K562 (cell line): Measurements from ENCODE around the gene HOXB6. TPM values are rescaled to one million over a fixed set of nuclear protein-coding genes. Genes with fewer than 3 reads are reported as not detected.

ENCODE experiments used
- ATAC-seq: fragments of 200-7000 bp; cut with Tn5 transposase; 3 replicates; pipeline ENCODE4 v1.9.1; 2020; ENCODE audit warnings: moderate library complexity
- BruUV-seq: library from RNA; stranded (reverse); fragments of 400-500 nt; replicated peaks from 2 replicates; lab custom pipeline; 2021; lab: Mats Ljungman, UMichigan
- CTCF ChIA-PET: fragments of 300-600 bp; formaldehyde crosslinking; extraction: SDS; loops from one replicate; lab custom pipeline; 2021; ENCODE audit warnings: low intra/inter-chr PET ratio; lab: Yijun Ruan, JAX
- POLR2A ChIA-PET: fragments of 300-600, 350-650 bp; sonication (Branson Sonifier 250); formaldehyde crosslinking; extraction: SDS; loops from one replicate; lab custom pipeline; 2021; ENCODE audit warnings: antibody characterized with exemption, inconsistent platforms; lab: Yijun Ruan, JAX
- DNase-seq, 4 experiments: peaks; one replicate each; pipeline versions ENCODE4 v3.0.0 to v3.0.0-alpha.2; 2011 to 2018; ENCODE audit warnings: low spot score in 3 of 4, mixed read lengths in 3 of 4; ENCODE audit errors: extremely low read depth in 1 of 4
- FAIRE-seq: peaks from 2 replicates; lab custom pipeline; 2011; peaks lifted over from hg19 to GRCh38; lab: Jason Lieb, UNC
- H2AFZ ChIP-seq: 2 replicates; pipeline ENCODE4 v1.6.0; 2011; ENCODE audit warnings: low read depth, low read length, control low read depth, inconsistent platforms
- H3K27ac ChIP-seq: fragments of 200-600 bp; 3 replicates; pipeline ENCODE4 v1.8.0; 2011; ENCODE audit warnings: low read depth, mild to moderate bottlenecking, control low read depth, inconsistent platforms, low read length, moderate library complexity, mixed read lengths; ENCODE audit errors: extremely low read depth
- H3K27me3 ChIP-seq, 2 experiments: fragments of 300-600 bp in 1 of 2; 2 replicates in 1 of 2; 3 replicates in 1 of 2; pipeline versions ENCODE4 v1.6.0 to v1.8.0; 2011; ENCODE audit warnings: inconsistent platforms in 2 of 2, low read length in 2 of 2, mild to moderate bottlenecking in 1 of 2, mixed read lengths in 1 of 2, moderate library complexity in 1 of 2; ENCODE audit not compliant: control insufficient read depth in 2 of 2, insufficient read depth in 2 of 2
- H3K36me3 ChIP-seq: fragments of 300-600 bp; 3 replicates; pipeline ENCODE4 v1.8.0; 2011; ENCODE audit warnings: mild to moderate bottlenecking, low read length, inconsistent platforms; ENCODE audit not compliant: control insufficient read depth, insufficient read depth
- H3K4me1 ChIP-seq, 2 experiments: fragments of 200-600 bp in 1 of 2; replicated peaks in 1 of 2; 2 replicates in 1 of 2; 3 replicates in 1 of 2; pipeline versions ENCODE4 v1.5.1 to v1.8.0; 2011; ENCODE audit warnings: inconsistent platforms in 2 of 2, low read length in 2 of 2, mild to moderate bottlenecking in 1 of 2, mixed read lengths in 1 of 2, moderate library complexity in 1 of 2; ENCODE audit not compliant: control insufficient read depth in 2 of 2, insufficient read depth in 2 of 2
- H3K4me2 ChIP-seq: 2 replicates; pipeline ENCODE4 v1.6.1; 2011; ENCODE audit warnings: low read length, control low read depth, inconsistent platforms, mixed read lengths; ENCODE audit not compliant: insufficient read depth
- H3K4me3 ChIP-seq: fragments of 200-600 bp; sonication (generic), shearing (Covaris generic); 2 replicates; pipeline ENCODE4 v1.5.1; 2016; ENCODE audit warnings: control low read depth, inconsistent platforms
- H3K79me2 ChIP-seq: fragments of 200-600 bp; 3 replicates; pipeline ENCODE4 v1.8.0; 2011; ENCODE audit warnings: low read length, inconsistent platforms; ENCODE audit not compliant: control insufficient read depth, insufficient read depth
- H3K9ac ChIP-seq, 2 experiments: 2 replicates each; pipeline versions ENCODE4 v1.6.0 to v1.6.1; 2011; ENCODE audit warnings: low read depth in 2 of 2, low read length in 2 of 2, control low read depth in 1 of 2, inconsistent platforms in 1 of 2, mild to moderate bottlenecking in 1 of 2, mixed read lengths in 1 of 2; ENCODE audit not compliant: insufficient read depth in 1 of 2
- H3K9me1 ChIP-seq: one replicate; pipeline ENCODE4 v1.6.0; 2011; ENCODE audit warnings: inconsistent platforms, mild to moderate bottlenecking, low read length, moderate library complexity; ENCODE audit not compliant: control insufficient read depth, insufficient read depth
- H3K9me3 ChIP-seq: replicated peaks from 2 replicates; pipeline ENCODE4 v1.5.1; 2011; ENCODE audit warnings: low read depth, low read length, inconsistent platforms; ENCODE audit not compliant: control insufficient read depth, insufficient read depth
- H4K20me1 ChIP-seq: replicated peaks from 2 replicates; pipeline ENCODE4 v1.6.1; 2011; ENCODE audit warnings: low read length, inconsistent platforms, mixed read lengths; ENCODE audit not compliant: control insufficient read depth, insufficient read depth
- NFIC ChIP-seq: fragments of 450-650 bp; IDR thresholded peaks from 2 replicates; pipeline ENCODE4 v1.6.1; 2017; ENCODE audit warnings: mild to moderate bottlenecking, inconsistent platforms
- ZNF518B ChIP-seq: fragments of 250-450 bp; sonication (Bioruptor Pico); IDR thresholded peaks from 2 replicates; pipeline ENCODE4 v1.5.0; 2021; ENCODE audit warnings: mild to moderate bottlenecking, moderate library complexity
- WGBS: fragments of 100-300 bp; shearing (Covaris generic); methylation state at CpG from one replicate; pipeline ENCODE4 v1.1.6; 2016; ENCODE audit warnings: low coverage, mixed read lengths; ENCODE audit not compliant: insufficient coverage; ENCODE audit errors: missing lambda C conversion rate; 5-methylcytosine and 5-hydroxymethylcytosine counted together
- in situ Hi-C: fragments of 300-500 bp; cut with MboI; formaldehyde crosslinking; loops from 4 replicates; pipeline ENCODE4 v1.15.0; 2018; ENCODE audit warnings: inconsistent platforms, mixed read lengths
- intact Hi-C: fragments of 100-400 bp; cut with micrococcal nuclease; formaldehyde crosslinking; loops from 2 replicates; pipeline ENCODE4 v1.14.2; 2022
- polyA plus RNA-seq, 8 experiments: library from polyadenylated mRNA; depleted of rRNA in 4 of 8; stranded (reverse) in 5 of 8; unstranded in 3 of 8; fragments of >200 nt; fragmentation: Nextera tagmentation in 2 of 8; fragmentation: Illumina TruSeq in 1 of 8; extraction: Ambion mirVana in 2 of 8; extraction: Trizol in 1 of 8; gene quantifications; 2 replicates each; pipeline versions ENCODE4 v1.2.1 to v1.2.3, GENCODE V29; 2011 to 2014; ENCODE audit warnings: inconsistent platforms in 1 of 8, missing spikeins in 1 of 8
- total RNA-seq, 7 experiments: library from RNA; depleted of rRNA in 6 of 7; stranded (reverse); fragments of >200 nt in 6 of 7; fragmentation: Illumina TruSeq in 2 of 7; extraction: Trizol in 2 of 7; gene quantifications; 2 replicates each; pipeline versions ENCODE4 v1.2.1 to v1.2.3, GENCODE V29; 2011 to 2021; ENCODE audit warnings: low replicate concordance in 1 of 7
- TF ChIP-seq, protein P1 (sequence below): sonication (generic); formaldehyde crosslinking; IDR thresholded peaks from 2 replicates; pipeline ENCODE4 v1.8.1; 2023; ENCODE audit warnings: mild to moderate bottlenecking, missing genetic modification reagents
- TF ChIP-seq, protein P2 (sequence below), 2 experiments: IDR thresholded peaks; 2 replicates each; pipeline ENCODE4 v1.6.1; 2011; ENCODE audit warnings: borderline replicate concordance in 1 of 2, control low read depth in 1 of 2, low read depth in 1 of 2, low read length in 1 of 2, mild to moderate bottlenecking in 1 of 2, mixed read lengths in 1 of 2, moderate library complexity in 1 of 2; ENCODE audit not compliant: insufficient read depth in 1 of 2, insufficient read length in 1 of 2, poor library complexity in 1 of 2, severe bottlenecking in 1 of 2; ENCODE audit errors: extremely low read depth in 1 of 2

Gene HOXB6
- total and polyA plus RNA-seq, 9 of the 15 experiments (the other 6 are each of a cell fraction or from before 2014, with no cell fraction given), result 1.2 to 14.8 (median 4.9) TPM

GRCh38 chr17:48641541-48642058, 36.8 kb upstream of the HOXB6 start:
- no peak overlapping the region for H3K4me3 ChIP-seq
- no peak for FAIRE-seq
- no peak overlapping the region for H3K9ac ChIP-seq
- in situ Hi-C loops, result no loop called here
- TF ChIP-seq ZNF518B (CRISPR knock-in tag) (no peak), NFIC (peak; percentile 71)
- TF ChIP-seq, protein P1, sequence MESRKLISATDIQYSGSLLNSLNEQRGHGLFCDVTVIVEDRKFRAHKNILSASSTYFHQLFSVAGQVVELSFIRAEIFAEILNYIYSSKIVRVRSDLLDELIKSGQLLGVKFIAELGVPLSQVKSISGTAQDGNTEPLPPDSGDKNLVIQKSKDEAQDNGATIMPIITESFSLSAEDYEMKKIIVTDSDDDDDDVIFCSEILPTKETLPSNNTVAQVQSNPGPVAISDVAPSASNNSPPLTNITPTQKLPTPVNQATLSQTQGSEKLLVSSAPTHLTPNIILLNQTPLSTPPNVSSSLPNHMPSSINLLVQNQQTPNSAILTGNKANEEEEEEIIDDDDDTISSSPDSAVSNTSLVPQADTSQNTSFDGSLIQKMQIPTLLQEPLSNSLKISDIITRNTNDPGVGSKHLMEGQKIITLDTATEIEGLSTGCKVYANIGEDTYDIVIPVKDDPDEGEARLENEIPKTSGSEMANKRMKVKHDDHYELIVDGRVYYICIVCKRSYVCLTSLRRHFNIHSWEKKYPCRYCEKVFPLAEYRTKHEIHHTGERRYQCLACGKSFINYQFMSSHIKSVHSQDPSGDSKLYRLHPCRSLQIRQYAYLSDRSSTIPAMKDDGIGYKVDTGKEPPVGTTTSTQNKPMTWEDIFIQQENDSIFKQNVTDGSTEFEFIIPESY (CRISPR knock-in tag), result peak; percentile 5; the same call in 1 of the 2 replicates
- TF ChIP-seq, protein P2, sequence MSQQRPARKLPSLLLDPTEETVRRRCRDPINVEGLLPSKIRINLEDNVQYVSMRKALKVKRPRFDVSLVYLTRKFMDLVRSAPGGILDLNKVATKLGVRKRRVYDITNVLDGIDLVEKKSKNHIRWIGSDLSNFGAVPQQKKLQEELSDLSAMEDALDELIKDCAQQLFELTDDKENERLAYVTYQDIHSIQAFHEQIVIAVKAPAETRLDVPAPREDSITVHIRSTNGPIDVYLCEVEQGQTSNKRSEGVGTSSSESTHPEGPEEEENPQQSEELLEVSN (IDR thresholded peaks at IDR 0.05; ENCODE audit: borderline replicate concordance in 1 of 2, extremely low read depth in 1 of 2, insufficient read depth in 1 of 2, insufficient read length in 1 of 2, low read depth in 1 of 2, low read length in 1 of 2, poor library complexity in 1 of 2, severe bottlenecking in 1 of 2), result peak in 1 of 2 experiments; percentile 46
- TF ChIP-seq, all 486 proteins: peak for 3
- H2AFZ ChIP-seq, result no peak overlapping the region
- CTCF ChIA-PET, result no interaction called here
- no peaks in the 10 kb centered on the region for H4K20me1 ChIP-seq
- BruUV-seq, result no TSS peak
- no peaks in the 10 kb centered on the region for H3K36me3 ChIP-seq
- 80% methylated on average over 23 of the region's 29 CpGs for whole genome bisulfite sequencing
- no peaks in the 10 kb centered on the region for H3K27me3 ChIP-seq
- no peak for ATAC-seq
- H3K4me1 ChIP-seq, result peaks cover 29 to 39% of the 10 kb centered on the region in 2 experiments; a peak in 4 of 5 replicates
- no peak for DNase-seq
- H3K79me2 ChIP-seq, result peaks cover 39% of the 10 kb centered on the region
- POLR2A ChIA-PET, result interaction anchor here (0.8 to 5.1 kb wide), 3 partner anchors 12 to 19 kb away, joined by 3 to 23 read pairs (median 14); partner anchors contain the start of gene HOXB9
- no peak overlapping the region for H3K27ac ChIP-seq
- no peak overlapping the region for H3K4me2 ChIP-seq
- peaks cover 4% of the 10 kb centered on the region for H3K9me1 ChIP-seq
- H3K9me3 ChIP-seq, result no peaks in the 10 kb centered on the region
- intact Hi-C loops, result no loop called here
